Loucy (cell line): Measurements from ENCODE around the gene OXCT2.

Experiments
- EZH2phosphoT487 ChIP-seq: fragments of 200-600 bp; IDR thresholded peaks from 2 replicates; pipeline ENCODE4 v1.6.1; 2018; ENCODE audit warnings: antibody characterized with exemption, mild to moderate bottlenecking, moderate library complexity, borderline replicate concordance
- TF ChIP-seq, protein P1 (sequence below): fragments of 200-600 bp; sonication (generic); conservative IDR thresholded peaks from 2 replicates; pipeline ENCODE4 v1.5.1; 2014; ENCODE audit warnings: mild to moderate bottlenecking, antibody characterized with exemption, low read length

DNA sequence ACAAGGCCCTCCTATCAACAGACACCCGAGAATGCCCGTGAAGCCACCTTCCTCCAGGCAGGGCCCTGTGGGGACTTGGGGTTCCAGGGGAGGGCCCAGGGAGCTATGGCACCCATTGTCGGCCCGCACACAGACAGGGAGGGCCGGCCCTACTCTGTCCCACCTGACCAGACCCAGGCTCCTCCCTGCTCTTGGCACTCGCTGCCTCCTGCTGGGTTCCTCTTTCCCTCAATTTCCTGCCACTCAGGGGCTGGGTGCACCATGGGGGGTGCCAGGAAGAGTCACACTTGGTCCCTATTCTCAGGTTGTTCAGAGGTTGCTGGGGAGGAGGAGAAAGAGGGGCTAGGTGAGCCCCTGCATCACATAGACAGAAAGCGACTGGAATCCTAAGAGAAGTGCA is 8.0 kb upstream of the OXCT2 start:
- TF ChIP-seq, protein P1, sequence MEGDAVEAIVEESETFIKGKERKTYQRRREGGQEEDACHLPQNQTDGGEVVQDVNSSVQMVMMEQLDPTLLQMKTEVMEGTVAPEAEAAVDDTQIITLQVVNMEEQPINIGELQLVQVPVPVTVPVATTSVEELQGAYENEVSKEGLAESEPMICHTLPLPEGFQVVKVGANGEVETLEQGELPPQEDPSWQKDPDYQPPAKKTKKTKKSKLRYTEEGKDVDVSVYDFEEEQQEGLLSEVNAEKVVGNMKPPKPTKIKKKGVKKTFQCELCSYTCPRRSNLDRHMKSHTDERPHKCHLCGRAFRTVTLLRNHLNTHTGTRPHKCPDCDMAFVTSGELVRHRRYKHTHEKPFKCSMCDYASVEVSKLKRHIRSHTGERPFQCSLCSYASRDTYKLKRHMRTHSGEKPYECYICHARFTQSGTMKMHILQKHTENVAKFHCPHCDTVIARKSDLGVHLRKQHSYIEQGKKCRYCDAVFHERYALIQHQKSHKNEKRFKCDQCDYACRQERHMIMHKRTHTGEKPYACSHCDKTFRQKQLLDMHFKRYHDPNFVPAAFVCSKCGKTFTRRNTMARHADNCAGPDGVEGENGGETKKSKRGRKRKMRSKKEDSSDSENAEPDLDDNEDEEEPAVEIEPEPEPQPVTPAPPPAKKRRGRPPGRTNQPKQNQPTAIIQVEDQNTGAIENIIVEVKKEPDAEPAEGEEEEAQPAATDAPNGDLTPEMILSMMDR = no peak
- TF ChIP-seq EZH2phosphoT487 = no peak
